BE2C (cell line): ENCODE results near the gene LMF2. TPM values are rescaled to one million over a fixed set of nuclear protein-coding genes. Genes with fewer than 3 reads are reported as not detected.

ENCODE experiments used
- DNase-seq: peaks from one replicate; pipeline ENCODE4 v3.0.0-alpha.2; 2020
- H3K27me3 ChIP-seq: fragments of 250-450 bp; sonication (Bioruptor Pico); 2 replicates; pipeline ENCODE4 v1.5.1; 2020; ENCODE audit warnings: mild to moderate bottlenecking
- H3K36me3 ChIP-seq: fragments of 250-450 bp; sonication (Bioruptor Pico); 2 replicates; pipeline ENCODE4 v1.5.1; 2020; ENCODE audit warnings: mild to moderate bottlenecking
- H3K4me1 ChIP-seq: fragments of 250-450 bp; sonication (Bioruptor Pico); 2 replicates; pipeline ENCODE4 v1.5.1; 2020
- H3K4me3 ChIP-seq: 2 replicates; pipeline ENCODE4 v1.5.1; 2011; ENCODE audit warnings: low read depth, low read length
- H3K9me3 ChIP-seq: fragments of 250-450 bp; sonication (Bioruptor Pico); 2 replicates; pipeline ENCODE4 v1.5.1; 2020
- CTCF ChIP-seq: IDR thresholded peaks from 2 replicates; pipeline ENCODE4 v1.5.1; 2012; ENCODE audit warnings: mild to moderate bottlenecking, low read depth, low read length
- polyA plus RNA-seq: library from polyadenylated mRNA; unstranded; fragments of >200 nt; gene quantifications from one replicate; pipeline ENCODE4 v1.2.1, GENCODE V29; 2012; ENCODE audit warnings: low read depth, missing spikeins; ENCODE audit not compliant: insufficient read length, insufficient read depth

Gene LMF2, protein sequence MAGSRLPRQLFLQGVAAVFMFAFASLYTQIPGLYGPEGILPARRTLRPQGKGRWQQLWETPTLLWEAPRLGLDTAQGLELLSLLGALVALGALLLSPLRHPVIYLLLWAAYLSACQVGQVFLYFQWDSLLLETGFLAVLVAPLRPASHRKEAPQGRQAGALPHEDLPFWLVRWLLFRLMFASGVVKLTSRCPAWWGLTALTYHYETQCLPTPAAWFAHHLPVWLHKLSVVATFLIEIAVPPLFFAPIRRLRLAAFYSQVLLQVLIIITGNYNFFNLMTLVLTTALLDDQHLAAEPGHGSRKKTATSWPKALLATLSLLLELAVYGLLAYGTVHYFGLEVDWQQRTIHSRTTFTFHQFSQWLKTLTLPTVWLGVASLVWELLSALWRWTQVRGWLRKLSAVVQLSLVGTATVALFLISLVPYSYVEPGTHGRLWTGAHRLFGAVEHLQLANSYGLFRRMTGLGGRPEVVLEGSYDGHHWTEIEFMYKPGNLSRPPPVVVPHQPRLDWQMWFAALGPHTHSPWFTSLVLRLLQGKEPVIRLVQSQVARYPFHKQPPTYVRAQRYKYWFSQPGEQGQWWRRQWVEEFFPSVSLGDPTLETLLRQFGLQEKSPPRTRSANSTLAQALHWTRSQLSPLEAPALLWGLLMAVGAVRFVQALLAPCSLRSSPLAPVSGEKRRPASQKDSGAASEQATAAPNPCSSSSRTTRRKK
- 126 TPM for polyA plus RNA-seq

GRCh38 chr22:50507421-50507990, at the start of gene LMF2:
Gene LMF2 (minus strand): TSS chr22:50507702. CDS start chr22:50507675, 27 bp downstream.
- TF ChIP-seq CTCF: no peak
- peak within 1 kb of the TSS; percentile 94 for H3K4me3 ChIP-seq
- H3K36me3 ChIP-seq: peaks cover 36% of the 10 kb centered on the region
- H3K9me3 ChIP-seq: no peaks in the 10 kb centered on the region
- peak; percentile 95 for DNase-seq
- no peaks in the 10 kb centered on the region for H3K4me1 ChIP-seq
- no peaks in the 10 kb centered on the region for H3K27me3 ChIP-seq

GRCh38 chr22:50556703-50557102, 49.2 kb upstream of the LMF2 start:
- Histone ChIP-seq H3K4me1 (no peaks in the 10 kb centered on the region), H3K4me3 (no peak overlapping the region), H3K36me3 (no peaks in the 10 kb centered on the region), H3K27me3 (no peaks in the 10 kb centered on the region), H3K9me3 (no peaks in the 10 kb centered on the region)
- no peak for TF ChIP-seq CTCF
- no peak for DNase-seq

- Histone ChIP-seq H3K36me3 (no peaks in the 10 kb centered on the region), H3K4me1 (no peaks in the 10 kb centered on the region), H3K27me3 (no peaks in the 10 kb centered on the region), H3K9me3 (no peaks in the 10 kb centered on the region), H3K4me3 (no peak overlapping the region)
- no peak for TF ChIP-seq CTCF
- DNase-seq: no peak
Observed at GRCh38 chr22:50553310-50553709, 45.8 kb upstream of the LMF2 start.

- Histone ChIP-seq H3K27me3 (no peaks in the 10 kb centered on the region), H3K4me1 (no peaks in the 10 kb centered on the region), H3K4me3 (no peak overlapping the region), H3K9me3 (no peaks in the 10 kb centered on the region), H3K36me3 (no peaks in the 10 kb centered on the region)
- no peak for TF ChIP-seq CTCF
- DNase-seq: no peak
Observed at GRCh38 chr22:50551160-50551752, 43.8 kb upstream of the LMF2 start.

DNA sequence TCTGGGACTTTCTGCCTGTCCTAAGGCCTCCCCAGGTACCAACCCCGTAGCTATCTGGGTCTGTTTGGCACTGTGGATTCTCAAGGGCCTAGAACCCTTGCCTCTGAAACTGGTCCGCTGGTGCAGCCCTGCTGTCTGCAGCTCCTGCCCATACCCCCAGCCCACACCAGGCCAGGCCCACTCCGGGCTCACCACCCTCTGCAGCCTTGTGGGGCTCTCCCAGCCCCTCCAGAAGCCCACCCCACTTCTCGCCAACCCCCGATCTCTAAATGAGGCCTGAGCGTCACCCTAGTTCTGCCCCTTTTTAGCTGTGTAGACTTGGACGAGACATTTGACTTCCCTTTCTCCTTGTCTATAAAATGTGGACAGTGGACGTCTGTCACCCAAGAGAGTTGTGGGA, 42.9 kb upstream of the LMF2 start:
- H3K9me3 ChIP-seq: no peaks in the 10 kb centered on the region
- no peak for DNase-seq
- H3K4me3 ChIP-seq: no peak overlapping the region
- H3K27me3 ChIP-seq: no peaks in the 10 kb centered on the region
- no peaks in the 10 kb centered on the region for H3K36me3 ChIP-seq
- H3K4me1 ChIP-seq: no peaks in the 10 kb centered on the region
- no peak for TF ChIP-seq CTCF
